ENCODE results near the gene P2RX1.

The P2RX1 gene

DNA sequence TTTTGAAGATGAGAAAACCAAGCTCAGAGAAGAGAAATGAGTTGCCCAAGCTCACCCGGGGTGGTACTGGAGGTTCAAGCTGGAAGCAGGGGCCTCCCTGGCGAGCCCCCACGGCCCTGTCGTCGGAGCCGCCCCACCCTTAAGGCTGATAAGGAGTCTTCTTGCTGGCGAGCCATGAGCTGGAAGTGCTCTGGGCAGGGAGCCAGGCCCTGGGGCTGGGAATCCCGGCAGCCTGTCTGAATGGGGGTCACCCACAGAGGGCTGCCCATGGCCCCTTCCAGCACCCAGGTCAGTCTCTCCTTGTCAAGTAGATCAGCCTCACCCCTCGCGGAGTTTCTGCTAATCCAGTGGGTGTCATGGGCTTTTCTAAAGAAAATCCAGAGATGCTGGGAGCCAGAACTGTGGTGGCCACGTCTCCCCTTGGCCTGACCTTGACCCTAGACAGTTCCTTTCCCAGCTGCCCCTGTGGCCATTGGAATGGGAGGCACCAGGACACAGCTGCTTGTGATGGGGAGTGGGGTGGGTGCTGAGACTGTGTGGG is 1.2 kb upstream of the P2RX1 start:
- Histone ChIP-seq H3K27me3 (ENCODE audit: control insufficient read depth in 3 of 3, insufficient read depth in 3 of 3, low read depth in 1 of 3, low read length in 3 of 3) (peaks cover 0 to 10% (median 0%) of the 10 kb centered on the region in 3 experiments), H2BK15ac (ENCODE audit: low read length) (no peak overlapping the region), H2BK12ac (ENCODE audit: low read length) (no peak overlapping the region), H2BK5ac (ENCODE audit: low read length) (peak overlapping the region; percentile 68), H3K23ac (ENCODE audit: low read depth, low read length, poor library complexity) (no peak overlapping the region), H4K8ac (ENCODE audit: low read depth, low read length) (no peak overlapping the region), H2BK120ac (ENCODE audit: low read depth, low read length) (no peak overlapping the region), H3K14ac (ENCODE audit: low read length) (no peak overlapping the region), H3K4ac (ENCODE audit: low read length) (no peak overlapping the region), H3K79me1 (ENCODE audit: low read depth, low read length) (no peaks in the 10 kb centered on the region), H3K18ac (ENCODE audit: low read length) (peak overlapping the region; percentile 31), H3K36me3 (replicated peaks in 1 of 2; ENCODE audit: control insufficient read depth in 2 of 2, insufficient read depth in 2 of 2, low read length in 2 of 2) (no peaks in the 10 kb centered on the region), H2AK5ac (ENCODE audit: low read depth, low read length) (no peak overlapping the region), H3K9ac (ENCODE audit: low read depth, low read length, poor library complexity) (no peak overlapping the region), H3K4me2 (ENCODE audit: insufficient read depth, low read length, poor library complexity, severe bottlenecking) (no peak overlapping the region), H4K91ac (ENCODE audit: low read depth, low read length, poor library complexity) (no peak overlapping the region), H3K27ac (replicated peaks; ENCODE audit: low read length) (no peak overlapping the region), H3K4me3 (ENCODE audit: low read length in 2 of 2) (no peak overlapping the region), H3K9me3 (replicated peaks in 1 of 2; ENCODE audit: control insufficient read depth in 2 of 2, insufficient read depth in 1 of 2, low read depth in 1 of 2, low read length in 2 of 2) (no peaks in the 10 kb centered on the region), H2AFZ (ENCODE audit: low read length) (no peak overlapping the region), H3K4me1 (ENCODE audit: control insufficient read depth in 2 of 2, insufficient read depth in 1 of 2, low read depth in 1 of 2, low read length in 2 of 2) (peaks cover 0 to 5% of the 10 kb centered on the region in 2 donors)
- DNase-seq (ENCODE audit: low spot score), result no peak
- WGBS, 2 donors (ENCODE audit: extremely low coverage in 2 of 2, insufficient read length in 2 of 2, insufficient replicate concordance in 1 of 2), result no CpG with 5 or more reads among the region's 11 CpGs

GRCh38 chr17:3916825-3917224 is 560 bp upstream of the P2RX1 start:
- no peak overlapping the region for H2BK12ac ChIP-seq (ENCODE audit: low read length)
- peaks cover 0 to 5% of the 10 kb centered on the region in 2 donors for H3K4me1 ChIP-seq (ENCODE audit: control insufficient read depth in 2 of 2, insufficient read depth in 1 of 2, low read depth in 1 of 2, low read length in 2 of 2)
- no peak overlapping the region for H3K4ac ChIP-seq (ENCODE audit: low read length)
- H3K36me3 ChIP-seq (replicated peaks in 1 of 2; ENCODE audit: control insufficient read depth in 2 of 2, insufficient read depth in 2 of 2, low read length in 2 of 2), result no peaks in the 10 kb centered on the region
- WGBS, 2 donors (ENCODE audit: extremely low coverage in 2 of 2, insufficient read length in 2 of 2, insufficient replicate concordance in 1 of 2), result no CpG with 5 or more reads among the region's 10 CpGs
- no peak overlapping the region for H2BK15ac ChIP-seq (ENCODE audit: low read length)
- H3K4me3 ChIP-seq (ENCODE audit: low read length in 2 of 2), result no peak overlapping the region
- no peak overlapping the region for H2BK120ac ChIP-seq (ENCODE audit: low read depth, low read length)
- no peaks in the 10 kb centered on the region for H3K9me3 ChIP-seq (replicated peaks in 1 of 2; ENCODE audit: control insufficient read depth in 2 of 2, insufficient read depth in 1 of 2, low read depth in 1 of 2, low read length in 2 of 2)
- no peak overlapping the region for H3K23ac ChIP-seq (ENCODE audit: low read depth, low read length, poor library complexity)
- H2AFZ ChIP-seq (ENCODE audit: low read length), result no peak overlapping the region
- no peak overlapping the region for H2AK5ac ChIP-seq (ENCODE audit: low read depth, low read length)
- H3K14ac ChIP-seq (ENCODE audit: low read length), result peak overlapping the region; percentile 31
- no peak for DNase-seq (ENCODE audit: low spot score)
- peak overlapping the region; percentile 67 for H3K18ac ChIP-seq (ENCODE audit: low read length)
- no peaks in the 10 kb centered on the region for H3K79me1 ChIP-seq (ENCODE audit: low read depth, low read length)
- no peak overlapping the region for H3K4me2 ChIP-seq (ENCODE audit: insufficient read depth, low read length, poor library complexity, severe bottlenecking)
- no peak overlapping the region for H4K91ac ChIP-seq (ENCODE audit: low read depth, low read length, poor library complexity)
- peaks cover 0 to 8% (median 0%) of the 10 kb centered on the region in 3 experiments for H3K27me3 ChIP-seq (ENCODE audit: control insufficient read depth in 3 of 3, insufficient read depth in 3 of 3, low read depth in 1 of 3, low read length in 3 of 3)
- no peak overlapping the region for H3K9ac ChIP-seq (ENCODE audit: low read depth, low read length, poor library complexity)
- no peak overlapping the region for H3K27ac ChIP-seq (replicated peaks; ENCODE audit: low read length)
- peak overlapping the region; percentile 68 for H2BK5ac ChIP-seq (ENCODE audit: low read length)
- H4K8ac ChIP-seq (ENCODE audit: low read depth, low read length), result no peak overlapping the region

GRCh38 chr17:3915581-3915994 is 677 bp downstream of the P2RX1 start:
- no peak overlapping the region for H2BK12ac ChIP-seq (ENCODE audit: low read length)
- no peak overlapping the region for H4K91ac ChIP-seq (ENCODE audit: low read depth, low read length, poor library complexity)
- no peaks in the 10 kb centered on the region for H3K36me3 ChIP-seq (replicated peaks in 1 of 2; ENCODE audit: control insufficient read depth in 2 of 2, insufficient read depth in 2 of 2, low read length in 2 of 2)
- H2AK5ac ChIP-seq (ENCODE audit: low read depth, low read length), result no peak overlapping the region
- no peak overlapping the region for H3K4me3 ChIP-seq (ENCODE audit: low read length in 2 of 2)
- H3K79me1 ChIP-seq (ENCODE audit: low read depth, low read length), result no peaks in the 10 kb centered on the region
- H2BK15ac ChIP-seq (ENCODE audit: low read length), result peak overlapping the region; percentile 15
- H3K18ac ChIP-seq (ENCODE audit: low read length), result no peak overlapping the region
- no peak overlapping the region for H2BK120ac ChIP-seq (ENCODE audit: low read depth, low read length)
- no peak overlapping the region for H2BK5ac ChIP-seq (ENCODE audit: low read length)
- H2AFZ ChIP-seq (ENCODE audit: low read length), result peak overlapping the region; percentile 40
- no peak overlapping the region for H3K23ac ChIP-seq (ENCODE audit: low read depth, low read length, poor library complexity)
- no peak overlapping the region for H3K27ac ChIP-seq (replicated peaks; ENCODE audit: low read length)
- no peak overlapping the region for H3K4ac ChIP-seq (ENCODE audit: low read length)
- DNase-seq (ENCODE audit: low spot score), result no peak
- H3K4me2 ChIP-seq (ENCODE audit: insufficient read depth, low read length, poor library complexity, severe bottlenecking), result no peak overlapping the region
- peaks cover 0 to 8% (median 0%) of the 10 kb centered on the region in 3 experiments for H3K27me3 ChIP-seq (ENCODE audit: control insufficient read depth in 3 of 3, insufficient read depth in 3 of 3, low read depth in 1 of 3, low read length in 3 of 3)
- no peaks in the 10 kb centered on the region for H3K4me1 ChIP-seq (ENCODE audit: control insufficient read depth in 2 of 2, insufficient read depth in 1 of 2, low read depth in 1 of 2, low read length in 2 of 2)
- H3K14ac ChIP-seq (ENCODE audit: low read length), result no peak overlapping the region
- peak overlapping the region; percentile 34 for H3K9ac ChIP-seq (ENCODE audit: low read depth, low read length, poor library complexity)
- no CpG with 5 or more reads among the region's 13 CpGs for WGBS, 2 donors (ENCODE audit: extremely low coverage in 2 of 2, insufficient read length in 2 of 2, insufficient replicate concordance in 1 of 2)
- H3K9me3 ChIP-seq (replicated peaks in 1 of 2; ENCODE audit: control insufficient read depth in 2 of 2, insufficient read depth in 1 of 2, low read depth in 1 of 2, low read length in 2 of 2), result no peaks in the 10 kb centered on the region
- no peak overlapping the region for H4K8ac ChIP-seq (ENCODE audit: low read depth, low read length)

- no peak overlapping the region for H4K8ac ChIP-seq (ENCODE audit: low read depth, low read length)
- H3K9ac ChIP-seq (ENCODE audit: low read depth, low read length, poor library complexity), result no peak overlapping the region
- H3K27ac ChIP-seq (replicated peaks; ENCODE audit: low read length), result no peak overlapping the region
- peak overlapping the region; percentile 54 for H2AFZ ChIP-seq (ENCODE audit: low read length)
- WGBS, 2 donors (ENCODE audit: extremely low coverage in 2 of 2, insufficient read length in 2 of 2, insufficient replicate concordance in 1 of 2), result no CpG with 5 or more reads among the region's 10 CpGs
- H3K18ac ChIP-seq (ENCODE audit: low read length), result no peak overlapping the region
- H3K4me3 ChIP-seq (ENCODE audit: low read length in 2 of 2), result no peak overlapping the region
- DNase-seq (ENCODE audit: low spot score), result no peak
- no peak overlapping the region for H4K91ac ChIP-seq (ENCODE audit: low read depth, low read length, poor library complexity)
- no peak overlapping the region for H2BK12ac ChIP-seq (ENCODE audit: low read length)
- H2AK5ac ChIP-seq (ENCODE audit: low read depth, low read length), result no peak overlapping the region
- peaks cover 0 to 8% (median 0%) of the 10 kb centered on the region in 3 experiments for H3K27me3 ChIP-seq (ENCODE audit: control insufficient read depth in 3 of 3, insufficient read depth in 3 of 3, low read depth in 1 of 3, low read length in 3 of 3)
- H3K9me3 ChIP-seq (replicated peaks in 1 of 2; ENCODE audit: control insufficient read depth in 2 of 2, insufficient read depth in 1 of 2, low read depth in 1 of 2, low read length in 2 of 2), result no peaks in the 10 kb centered on the region
- no peak overlapping the region for H2BK15ac ChIP-seq (ENCODE audit: low read length)
- no peaks in the 10 kb centered on the region for H3K79me1 ChIP-seq (ENCODE audit: low read depth, low read length)
- H3K36me3 ChIP-seq (replicated peaks in 1 of 2; ENCODE audit: control insufficient read depth in 2 of 2, insufficient read depth in 2 of 2, low read length in 2 of 2), result no peaks in the 10 kb centered on the region
- H2BK120ac ChIP-seq (ENCODE audit: low read depth, low read length), result no peak overlapping the region
- H3K4me1 ChIP-seq (ENCODE audit: control insufficient read depth in 2 of 2, insufficient read depth in 1 of 2, low read depth in 1 of 2, low read length in 2 of 2), result no peaks in the 10 kb centered on the region
- no peak overlapping the region for H3K23ac ChIP-seq (ENCODE audit: low read depth, low read length, poor library complexity)
- H2BK5ac ChIP-seq (ENCODE audit: low read length), result no peak overlapping the region
- no peak overlapping the region for H3K4ac ChIP-seq (ENCODE audit: low read length)
- no peak overlapping the region for H3K4me2 ChIP-seq (ENCODE audit: insufficient read depth, low read length, poor library complexity, severe bottlenecking)
- H3K14ac ChIP-seq (ENCODE audit: low read length), result no peak overlapping the region
Observed at GRCh38 chr17:3914312-3914670, 2.0 kb downstream of the P2RX1 start.

Data from neuronal stem cell (in vitro differentiated cells).